GM19372 (cell line): ENCODE data around the gene MACC1.

Experiments
- ATAC-seq: cut with Tn5 transposase; IDR thresholded peaks from one replicate; pipeline ENCODE4 v1.9.1; 2021; ENCODE audit warnings: mild to moderate bottlenecking, low read depth, moderate library complexity; ENCODE audit not compliant: unreplicated experiment

The MACC1 gene

GRCh38 chr7:20217193-20217948 lies at the start of gene MACC1:
MACC1 (minus strand) TSS chr7:20217384; CDS start chr7:20161862, 55,522 bp downstream.
- peak; percentile 44 for ATAC-seq

GRCh38 chr7:20264623-20265022 lies 47.4 kb upstream of the MACC1 start:
- ATAC-seq: no peak

GRCh38 chr7:20260223-20260622 lies 43.0 kb upstream of the MACC1 start:
- ATAC-seq: no peak

- ATAC-seq: no peak
Observed at GRCh38 chr7:20257212-20257611, 40.0 kb upstream of the MACC1 start.

GRCh38 chr7:20249920-20250319 lies 32.7 kb upstream of the MACC1 start:
- no peak for ATAC-seq

GRCh38 chr7:20249376-20249775 lies 32.2 kb upstream of the MACC1 start:
- ATAC-seq: no peak

- no peak for ATAC-seq
Observed at GRCh38 chr7:20246236-20246635, 29.1 kb upstream of the MACC1 start.

- ATAC-seq: no peak
Observed at GRCh38 chr7:20244334-20245120, 27.3 kb upstream of the MACC1 start.

- ATAC-seq: no peak
Observed at GRCh38 chr7:20241911-20242261, 24.7 kb upstream of the MACC1 start.

- no peak for ATAC-seq
Observed at GRCh38 chr7:20241194-20241910, 24.2 kb upstream of the MACC1 start.

GRCh38 chr7:20240080-20240926 lies 23.1 kb upstream of the MACC1 start:
- ATAC-seq: peak; percentile 33

- peak; percentile 89 for ATAC-seq
Observed at GRCh38 chr7:20238754-20239324, 21.7 kb upstream of the MACC1 start.

GRCh38 chr7:20238194-20238753 lies 21.1 kb upstream of the MACC1 start:
- ATAC-seq: no peak

GRCh38 chr7:20237464-20238193 lies 20.4 kb upstream of the MACC1 start:
- no peak for ATAC-seq

GRCh38 chr7:20236790-20237189 lies 19.6 kb upstream of the MACC1 start:
- ATAC-seq: no peak

GRCh38 chr7:20236043-20236442 lies 18.9 kb upstream of the MACC1 start:
- no peak for ATAC-seq

GRCh38 chr7:20235288-20235687 lies 18.1 kb upstream of the MACC1 start:
- ATAC-seq: no peak

GRCh38 chr7:20233362-20233761 lies 16.2 kb upstream of the MACC1 start:
- ATAC-seq: no peak

GRCh38 chr7:20232848-20233247 lies 15.7 kb upstream of the MACC1 start:
- ATAC-seq: no peak
